B cell (primary cell): ENCODE results near the gene ATP6V1B1. TPM values are rescaled to one million over a fixed set of nuclear protein-coding genes. Genes with fewer than 3 reads are reported as not detected.

Source experiments
- ATAC-seq: fragments of 200-7000 bp; cut with Tn5 transposase; one replicate; pipeline ENCODE4 v1.10.0; 2021; ENCODE audit warnings: low read depth, mild to moderate bottlenecking, moderate number of reproducible peaks, moderate library complexity
- CTCF ChIA-PET: fragments of 350-600 bp; sonication (Branson Sonifier 250); formaldehyde crosslinking; loops from one replicate; lab custom pipeline; 2021; ENCODE audit warnings: antibody characterized with exemption, inconsistent platforms; lab: Charles Lee
- POLR2A ChIA-PET: fragments of 350-600 bp; sonication (Branson Sonifier 250); formaldehyde crosslinking; loops from one replicate; lab custom pipeline; 2021; ENCODE audit warnings: antibody characterized with exemption; lab: Charles Lee
- DNase-seq: peaks from one replicate; pipeline ENCODE4 v3.0.0; 2013
- H2AFZ ChIP-seq: 2 replicates; pipeline ENCODE4 v1.6.1; 2012; ENCODE audit warnings: mild to moderate bottlenecking, low read depth, low read length; ENCODE audit not compliant: insufficient read depth, poor library complexity, severe bottlenecking
- H3K27ac ChIP-seq, 2 donors: 1 replicate in 1 of 2; 2 replicates in 1 of 2; pipeline ENCODE4 v1.5.1; 2012 to 2013; ENCODE audit warnings: low read length in 2 of 2, mild to moderate bottlenecking in 2 of 2, moderate library complexity in 1 of 2
- H3K27me3 ChIP-seq, 4 experiments: fragments of 200-600 bp in 1 of 4; sonication (generic) in 1 of 4; replicated peaks in 1 of 4; 1 replicate in 2 of 4; 2 replicates in 2 of 4; pipeline versions ENCODE4 v1.6.1 to v1.7.0; 2013 to 2016; ENCODE audit warnings: low read length in 3 of 4, mild to moderate bottlenecking in 2 of 4, mixed read lengths in 1 of 4, moderate library complexity in 1 of 4; ENCODE audit not compliant: insufficient read depth in 4 of 4, control insufficient read depth in 3 of 4; ENCODE audit errors: control extremely low read depth in 1 of 4
- H3K36me3 ChIP-seq, 2 experiments: replicated peaks in 1 of 2; 1 replicate in 1 of 2; 2 replicates in 1 of 2; pipeline versions ENCODE4 v1.6.1 to v1.7.1; 2013; ENCODE audit warnings: low read length in 1 of 2; ENCODE audit not compliant: insufficient read depth in 2 of 2, control insufficient read depth in 1 of 2; ENCODE audit errors: control extremely low read depth in 1 of 2, extremely low read depth in 1 of 2
- H3K4me1 ChIP-seq, 2 donors: fragments of 200-600 bp in 1 of 2; sonication (generic) in 1 of 2; 1 replicate in 1 of 2; 2 replicates in 1 of 2; pipeline versions ENCODE4 v1.5.1 to v1.6.1; 2013 to 2017; ENCODE audit warnings: low read length in 2 of 2; ENCODE audit not compliant: control insufficient read depth in 2 of 2, insufficient read depth in 2 of 2
- H3K4me2 ChIP-seq: replicated peaks from 2 replicates; pipeline ENCODE3; 2012; ENCODE audit warnings: mild to moderate bottlenecking, low read depth, low read length; ENCODE audit not compliant: poor library complexity, severe bottlenecking
- H3K4me3 ChIP-seq, 5 experiments: fragments of 200-600 bp in 1 of 5; sonication (generic) in 1 of 5; 1 replicate in 3 of 5; 2 replicates in 2 of 5; pipeline versions ENCODE4 v1.5.1 to v1.7.0; 2011 to 2016; ENCODE audit warnings: low read length in 4 of 5, mild to moderate bottlenecking in 4 of 5, low read depth in 2 of 5, control low read depth in 1 of 5, moderate library complexity in 1 of 5; ENCODE audit not compliant: insufficient read depth in 1 of 5; ENCODE audit errors: control extremely low read depth in 1 of 5, extremely low read depth in 1 of 5
- H3K79me2 ChIP-seq: fragments of 200-600 bp; sonication (generic); one replicate; pipeline ENCODE4 v1.6.0; 2016; ENCODE audit warnings: low read length; ENCODE audit not compliant: control insufficient read depth, insufficient read depth
- H3K9ac ChIP-seq: fragments of 200-600 bp; sonication (generic); 2 replicates; pipeline ENCODE4 v1.6.1; 2017; ENCODE audit warnings: mild to moderate bottlenecking, low read length, moderate library complexity
- H3K9me3 ChIP-seq, 3 donors: one replicate each; pipeline versions ENCODE4 v1.6.1 to v1.7.1; 2013; ENCODE audit warnings: low read length in 2 of 3; ENCODE audit not compliant: control insufficient read depth in 2 of 3, insufficient read depth in 1 of 3; ENCODE audit errors: control extremely low read depth in 1 of 3
- H4K20me1 ChIP-seq: 2 replicates; pipeline ENCODE4 v1.6.0; 2012; ENCODE audit warnings: mild to moderate bottlenecking, low read length; ENCODE audit not compliant: insufficient read depth, control insufficient read depth, poor library complexity, severe bottlenecking
- H3K27ac Mint-ChIP-seq: one replicate; pipeline ENCODE4 v1.8.0; 2021; ENCODE audit warnings: mixed read lengths
- H3K27me3 Mint-ChIP-seq: one replicate; pipeline ENCODE4 v1.8.0; 2021; ENCODE audit warnings: mixed read lengths
- H3K4me1 Mint-ChIP-seq: one replicate; pipeline ENCODE4 v1.8.0; 2021; ENCODE audit warnings: mixed read lengths
- H3K4me3 Mint-ChIP-seq: one replicate; pipeline ENCODE4 v1.8.0; 2021; ENCODE audit warnings: mixed read lengths
- H3K9me3 Mint-ChIP-seq: one replicate; pipeline ENCODE4 v1.8.0; 2022; ENCODE audit warnings: mixed read lengths; ENCODE audit not compliant: insufficient read depth
- CTCF ChIP-seq: fragments of 200-600 bp; IDR thresholded peaks from one replicate; pipeline ENCODE4 v1.8.0; 2022; ENCODE audit warnings: antibody characterized with exemption, mild to moderate bottlenecking
- EZH2 ChIP-seq: IDR thresholded peaks from 2 replicates; pipeline ENCODE4 v1.6.1; 2012; ENCODE audit warnings: borderline replicate concordance, low read depth, mild to moderate bottlenecking, moderate library complexity, low read length; ENCODE audit not compliant: insufficient read depth, poor library complexity, severe bottlenecking
- WGBS: methylation state at CpG from one replicate; pipeline ENCODE4 v1.1.5; 2013; ENCODE audit warnings: missing lambda C conversion rate; ENCODE audit not compliant: insufficient coverage; 5-methylcytosine and 5-hydroxymethylcytosine counted together
- intact Hi-C: fragments of 100-400 bp; cut with micrococcal nuclease; formaldehyde crosslinking; loops from one replicate; pipeline ENCODE4 v1.10.0; 2022
- polyA plus RNA-seq: library from polyadenylated mRNA; depleted of rRNA; stranded (reverse); fragments of >200 nt; gene quantifications from 2 replicates; pipeline ENCODE4 v1.2.3, GENCODE V29; 2012
- total RNA-seq, 2 donors: library from RNA; stranded (reverse); fragments of 120-200 nt in 1 of 2; gene quantifications; 1 replicate in 1 of 2; 2 replicates in 1 of 2; pipeline versions ENCODE4 v1.2.3 to v1.2.4, GENCODE V29; 2013 to 2022

Gene ATP6V1B1
- total and polyA plus RNA-seq, 2 donors (not counting 1 experiment from before 2014, with no cell fraction given), result not detected

GRCh38 chr2:70946832-70947442 is 11.2 kb downstream of the ATP6V1B1 start:
- peaks cover 11% of the 10 kb centered on the region for H3K4me1 Mint-ChIP-seq
- peaks cover 25% of the 10 kb centered on the region for H3K27me3 Mint-ChIP-seq
- no peaks in the 10 kb centered on the region for H3K36me3 ChIP-seq
- H3K27ac Mint-ChIP-seq, result no peak overlapping the region
- WGBS, result 66% methylated on average over 2 of the region's 8 CpGs
- no peaks in the 10 kb centered on the region for H3K9me3 Mint-ChIP-seq
- H3K4me3 Mint-ChIP-seq, result no peak overlapping the region
- ATAC-seq (no peak), DNase-seq (peak; percentile 68)
- H2AFZ ChIP-seq, result peak overlapping the region; percentile 4
- H3K4me3 ChIP-seq, result no peak overlapping the region
- intact Hi-C loops, result loop anchor here (1.0 to 5.0 kb wide), 2 partner anchors 85 to 290 kb away; no protein-coding TSS in a partner anchor
- ChIA-PET POLR2A (interaction anchor here (0.6 kb wide), 1 partner anchor 35 kb away, joined by 7 read pairs; no protein-coding TSS in a partner anchor), CTCF (interaction anchor here (0.6 to 3.9 kb wide), 13 partner anchors 9 to 951 kb away, joined by 3 to 51 read pairs (median 8); partner anchors contain the start of genes ATP6V1B1 and FIGLA)
- H3K79me2 ChIP-seq, result no peaks in the 10 kb centered on the region
- H3K4me1 ChIP-seq, result peaks cover 13 to 14% of the 10 kb centered on the region in 2 donors
- H4K20me1 ChIP-seq, result no peaks in the 10 kb centered on the region
- H3K27ac ChIP-seq, result no peak overlapping the region
- no peak overlapping the region for H3K9ac ChIP-seq
- H3K9me3 ChIP-seq, result no peaks in the 10 kb centered on the region
- peaks cover 0 to 20% (median 11%) of the 10 kb centered on the region in 4 experiments for H3K27me3 ChIP-seq
- TF ChIP-seq CTCF (peak; percentile 82), EZH2 (no peak)
- H3K4me2 ChIP-seq, result no peak overlapping the region
